Activated T-helper 17 cell treated with anti-CD3 and anti-CD28 coated beads, Interleukin-2, amount 50 U/mL, for 72 hours (primary cell): Measurements from ENCODE around the gene C1QL2. TPM values are rescaled to one million over a fixed set of nuclear protein-coding genes. Genes with fewer than 3 reads are reported as not detected.

Experiments used
- ATAC-seq: fragments of 150-1000 bp; cut with Tn5 transposase; replicated peaks from 2 replicates; pipeline ENCODE4 v1.10.0; 2021; ENCODE audit warnings: mild to moderate bottlenecking, moderate library complexity
- H3K27ac Mint-ChIP-seq: one replicate; pipeline ENCODE4 v1.8.0; 2022; ENCODE audit warnings: mixed read lengths
- H3K27me3 Mint-ChIP-seq: one replicate; pipeline ENCODE4 v1.8.0; 2022; ENCODE audit warnings: mixed read lengths
- H3K36me3 Mint-ChIP-seq: one replicate; pipeline ENCODE4 v1.8.0; 2022; ENCODE audit warnings: low read depth, mild to moderate bottlenecking, mixed read lengths
- H3K4me1 Mint-ChIP-seq: one replicate; pipeline ENCODE4 v1.8.0; 2022; ENCODE audit warnings: mixed read lengths
- H3K4me3 Mint-ChIP-seq: one replicate; pipeline ENCODE4 v1.8.0; 2022; ENCODE audit warnings: mild to moderate bottlenecking, mixed read lengths
- H3K9me3 Mint-ChIP-seq: one replicate; pipeline ENCODE4 v1.8.0; 2022; ENCODE audit warnings: mixed read lengths
- total RNA-seq, 2 donors: library from RNA; stranded (reverse); gene quantifications; one replicate each; pipeline ENCODE4 v1.2.3, GENCODE V29; 2022

The C1QL2 gene
- total RNA-seq, 2 donors from 2014 or later: not detected

- no peak overlapping the region for H3K27ac Mint-ChIP-seq
- peaks cover 12% of the 10 kb centered on the region for H3K27me3 Mint-ChIP-seq
- no peaks in the 10 kb centered on the region for H3K4me1 Mint-ChIP-seq
- no peak for ATAC-seq
- no peaks in the 10 kb centered on the region for H3K36me3 Mint-ChIP-seq
- no peaks in the 10 kb centered on the region for H3K9me3 Mint-ChIP-seq
- H3K4me3 Mint-ChIP-seq: no peak overlapping the region
Measured at GRCh38 chr2:119170504-119170903, 12.0 kb upstream of the C1QL2 start.

- no peaks in the 10 kb centered on the region for H3K9me3 Mint-ChIP-seq
- H3K27ac Mint-ChIP-seq: no peak overlapping the region
- no peaks in the 10 kb centered on the region for H3K36me3 Mint-ChIP-seq
- H3K4me3 Mint-ChIP-seq: no peak overlapping the region
- H3K4me1 Mint-ChIP-seq: no peaks in the 10 kb centered on the region
- no peak for ATAC-seq
- peaks cover 12% of the 10 kb centered on the region for H3K27me3 Mint-ChIP-seq
Measured at GRCh38 chr2:119169717-119170116, 11.2 kb upstream of the C1QL2 start.

GRCh38 chr2:119160361-119160990 lies 1.9 kb upstream of the C1QL2 start:
- no peak for ATAC-seq
- no peaks in the 10 kb centered on the region for H3K4me1 Mint-ChIP-seq

GRCh38 chr2:119157850-119158511 lies 570 bp downstream of the C1QL2 start:
- Mint-ChIP-seq H3K4me1 (no peaks in the 10 kb centered on the region), H3K4me3 (no peak overlapping the region), H3K27me3 (peaks cover 47% of the 10 kb centered on the region)

More at GRCh38 chr2:119160361-119160990, 1.9 kb upstream of the C1QL2 start:
- H3K4me3 Mint-ChIP-seq: no peak overlapping the region
- no peaks in the 10 kb centered on the region for H3K36me3 Mint-ChIP-seq
- H3K27ac Mint-ChIP-seq: no peak overlapping the region
- peaks cover 39% of the 10 kb centered on the region for H3K27me3 Mint-ChIP-seq
- H3K9me3 Mint-ChIP-seq: no peaks in the 10 kb centered on the region

GRCh38 chr2:119156891-119157773 lies 1.4 kb downstream of the C1QL2 start:
- H3K27me3 Mint-ChIP-seq: peaks cover 46% of the 10 kb centered on the region
- no peaks in the 10 kb centered on the region for H3K36me3 Mint-ChIP-seq
- no peak overlapping the region for H3K27ac Mint-ChIP-seq
- no peak for ATAC-seq
- no peaks in the 10 kb centered on the region for H3K4me1 Mint-ChIP-seq
- H3K4me3 Mint-ChIP-seq: no peak overlapping the region
- no peaks in the 10 kb centered on the region for H3K9me3 Mint-ChIP-seq

More at GRCh38 chr2:119157850-119158511, 570 bp downstream of the C1QL2 start:
- ATAC-seq: no peak
- Mint-ChIP-seq H3K27ac (no peak overlapping the region), H3K9me3 (no peaks in the 10 kb centered on the region), H3K36me3 (no peaks in the 10 kb centered on the region)

GRCh38 chr2:119156105-119156890 lies 2.3 kb downstream of the C1QL2 start:
- peaks cover 45% of the 10 kb centered on the region for H3K27me3 Mint-ChIP-seq

GRCh38 chr2:119155633-119156032 lies 2.9 kb downstream of the C1QL2 start:
- H3K4me1 Mint-ChIP-seq: no peaks in the 10 kb centered on the region
- no peak for ATAC-seq
- peaks cover 48% of the 10 kb centered on the region for H3K27me3 Mint-ChIP-seq
- H3K9me3 Mint-ChIP-seq: no peaks in the 10 kb centered on the region
- no peaks in the 10 kb centered on the region for H3K36me3 Mint-ChIP-seq
- no peak overlapping the region for H3K4me3 Mint-ChIP-seq
- no peak overlapping the region for H3K27ac Mint-ChIP-seq

More at GRCh38 chr2:119156105-119156890, 2.3 kb downstream of the C1QL2 start:
- H3K27ac Mint-ChIP-seq: no peak overlapping the region
- no peaks in the 10 kb centered on the region for H3K9me3 Mint-ChIP-seq
- no peaks in the 10 kb centered on the region for H3K36me3 Mint-ChIP-seq
- H3K4me1 Mint-ChIP-seq: no peaks in the 10 kb centered on the region
- no peak overlapping the region for H3K4me3 Mint-ChIP-seq
- ATAC-seq: no peak

- peaks cover 53% of the 10 kb centered on the region for H3K27me3 Mint-ChIP-seq
- no peak for ATAC-seq
- no peak overlapping the region for H3K27ac Mint-ChIP-seq
- H3K36me3 Mint-ChIP-seq: no peaks in the 10 kb centered on the region
- H3K9me3 Mint-ChIP-seq: no peaks in the 10 kb centered on the region
- H3K4me3 Mint-ChIP-seq: no peak overlapping the region
- H3K4me1 Mint-ChIP-seq: no peaks in the 10 kb centered on the region
Measured at GRCh38 chr2:119154076-119154475, 4.5 kb downstream of the C1QL2 start.

GRCh38 chr2:119149611-119150010 lies 8.9 kb downstream of the C1QL2 start:
- Mint-ChIP-seq H3K4me3 (no peak overlapping the region), H3K36me3 (no peaks in the 10 kb centered on the region), H3K27me3 (peaks cover 40% of the 10 kb centered on the region), H3K9me3 (no peaks in the 10 kb centered on the region), H3K4me1 (no peaks in the 10 kb centered on the region), H3K27ac (no peak overlapping the region)
- no peak for ATAC-seq

- H3K27me3 Mint-ChIP-seq: peaks cover 36% of the 10 kb centered on the region
- H3K4me1 Mint-ChIP-seq: no peaks in the 10 kb centered on the region
Measured at GRCh38 chr2:119147776-119148715, 10.5 kb downstream of the C1QL2 start.

GRCh38 chr2:119144806-119145205 lies 13.7 kb downstream of the C1QL2 start:
- no peaks in the 10 kb centered on the region for H3K9me3 Mint-ChIP-seq
- ATAC-seq: no peak
- H3K27ac Mint-ChIP-seq: no peak overlapping the region
- H3K36me3 Mint-ChIP-seq: no peaks in the 10 kb centered on the region
- no peaks in the 10 kb centered on the region for H3K4me1 Mint-ChIP-seq
- H3K27me3 Mint-ChIP-seq: peaks cover 19% of the 10 kb centered on the region
- H3K4me3 Mint-ChIP-seq: no peak overlapping the region

More at GRCh38 chr2:119147776-119148715, 10.5 kb downstream of the C1QL2 start:
- H3K4me3 Mint-ChIP-seq: no peak overlapping the region
- no peak for ATAC-seq
- H3K27ac Mint-ChIP-seq: no peak overlapping the region
- no peaks in the 10 kb centered on the region for H3K9me3 Mint-ChIP-seq
- H3K36me3 Mint-ChIP-seq: no peaks in the 10 kb centered on the region

- Mint-ChIP-seq H3K4me1 (no peaks in the 10 kb centered on the region), H3K9me3 (no peaks in the 10 kb centered on the region), H3K4me3 (no peak overlapping the region)
Measured at GRCh38 chr2:119142824-119143223, 15.7 kb downstream of the C1QL2 start.

GRCh38 chr2:119137502-119137901 lies 21.0 kb downstream of the C1QL2 start:
- no peaks in the 10 kb centered on the region for H3K9me3 Mint-ChIP-seq
- peaks cover 13% of the 10 kb centered on the region for H3K27me3 Mint-ChIP-seq
- H3K36me3 Mint-ChIP-seq: no peaks in the 10 kb centered on the region
- peak; percentile 21 for ATAC-seq
- H3K27ac Mint-ChIP-seq: no peak overlapping the region
- H3K4me1 Mint-ChIP-seq: no peaks in the 10 kb centered on the region
- H3K4me3 Mint-ChIP-seq: no peak overlapping the region

More at GRCh38 chr2:119142824-119143223, 15.7 kb downstream of the C1QL2 start:
- H3K36me3 Mint-ChIP-seq: no peaks in the 10 kb centered on the region
- peaks cover 23% of the 10 kb centered on the region for H3K27me3 Mint-ChIP-seq
- no peak overlapping the region for H3K27ac Mint-ChIP-seq
- ATAC-seq: no peak
